ENCODE results near the gene CD47. TPM values are rescaled to one million over a fixed set of nuclear protein-coding genes. Genes with fewer than 3 reads are reported as not detected.

Gene CD47
- polyA plus RNA-seq, 1 donor, result 45.8 TPM

GRCh38 chr3:108011616-108012015 is 79.2 kb downstream of the CD47 start:
- DNase-seq, result no peak

- no peak for DNase-seq
These were observed 81.7 kb downstream of the CD47 start for GRCh38 chr3:108008931-108009639.

- peak; percentile 22 for DNase-seq
These were observed 82.7 kb downstream of the CD47 start for GRCh38 chr3:108008106-108008505.

- DNase-seq, result peak; percentile 80
These were observed 83.9 kb downstream of the CD47 start for GRCh38 chr3:108006881-108007331.

GRCh38 chr3:108006077-108006771 is 84.6 kb downstream of the CD47 start:
- peak; percentile 48 for DNase-seq

- no peak for DNase-seq
These were observed 86.2 kb downstream of the CD47 start for GRCh38 chr3:108004647-108005046.

- no peak for DNase-seq
These were observed 89.4 kb downstream of the CD47 start for GRCh38 chr3:108001457-108001856.

- no peak for DNase-seq
These were observed 91.5 kb downstream of the CD47 start for GRCh38 chr3:107999215-107999775.

- DNase-seq, result no peak
These were observed 93.2 kb downstream of the CD47 start for GRCh38 chr3:107997671-107998070.

- no peak for DNase-seq
These were observed 95.0 kb downstream of the CD47 start for GRCh38 chr3:107995823-107996222.

GRCh38 chr3:107994956-107995715 is 95.7 kb downstream of the CD47 start:
- DNase-seq, result no peak

GRCh38 chr3:107994181-107994580 is 96.7 kb downstream of the CD47 start:
- no peak for DNase-seq

GRCh38 chr3:107993771-107994170 is 97.1 kb downstream of the CD47 start:
- DNase-seq, result no peak

Other genes starting within 250 kb of the CD47 start
- gene IFT57, start 131.4 kb upstream of the CD47 start, polyA plus RNA-seq (ENCODE audit: insufficient read length), result 20.2 TPM
- not detected for gene HHLA2, start 205.5 kb upstream of the CD47 start, polyA plus RNA-seq (ENCODE audit: insufficient read length)